Thoracic aorta (tissue), 2 donors: ENCODE results near the gene CD3G. TPM values are rescaled to one million over a fixed set of nuclear protein-coding genes. Genes with fewer than 3 reads are reported as not detected.

ENCODE experiments used
- ATAC-seq: fragments of 150-250 bp; one replicate; pipeline ENCODE4 v1.8.0; 2017; ENCODE audit warnings: low read depth; ENCODE audit not compliant: insufficient number of reproducible peaks, low FRiP score
- DNase-seq: peaks from one replicate; pipeline ENCODE4 v3.0.0-alpha.2; 2020; ENCODE audit warnings: low spot score
- H3K27ac ChIP-seq, 2 donors: fragments of 200-600 bp; sonication (generic); 1 replicate in 1 of 2; 2 replicates in 1 of 2; pipeline ENCODE4 v1.5.1; 2016; ENCODE audit warnings: mild to moderate bottlenecking in 2 of 2, moderate library complexity in 2 of 2
- H3K27me3 ChIP-seq: fragments of 200-600 bp; sonication (generic); replicated peaks from 2 replicates; pipeline ENCODE4 v1.6.0; 2016; ENCODE audit warnings: mild to moderate bottlenecking; ENCODE audit not compliant: insufficient read depth
- H3K36me3 ChIP-seq: fragments of 200-600 bp; sonication (generic); one replicate; pipeline ENCODE4 v1.5.1; 2016
- H3K4me1 ChIP-seq, 2 donors: fragments of 200-600 bp; sonication (generic); 1 replicate in 1 of 2; 2 replicates in 1 of 2; pipeline versions ENCODE4 v1.5.1 to v1.6.0; 2016; ENCODE audit warnings: low read depth in 2 of 2, mild to moderate bottlenecking in 1 of 2; ENCODE audit not compliant: control insufficient read depth in 1 of 2
- H3K4me3 ChIP-seq: fragments of 200-600 bp; sonication (generic); 2 replicates; pipeline ENCODE4 v1.5.1; 2016; ENCODE audit warnings: mild to moderate bottlenecking
- H3K9me3 ChIP-seq: fragments of 200-600 bp; sonication (generic); 2 replicates; pipeline ENCODE4 v1.5.1; 2016
- CTCF ChIP-seq: fragments of 200-600 bp; sonication (generic); IDR thresholded peaks from one replicate; pipeline ENCODE4 v1.5.1; 2019; ENCODE audit warnings: antibody characterized with exemption
- total RNA-seq, 2 donors: library from RNA; depleted of rRNA; stranded (reverse); fragments of >200 nt; gene quantifications; one replicate each; pipeline versions ENCODE4 v1.1.0 to v1.2.3, GENCODE V29; 2016

The CD3G gene
- total RNA-seq, 2 donors from 2014 or later, result 0.27 to 1.1 TPM

DNA sequence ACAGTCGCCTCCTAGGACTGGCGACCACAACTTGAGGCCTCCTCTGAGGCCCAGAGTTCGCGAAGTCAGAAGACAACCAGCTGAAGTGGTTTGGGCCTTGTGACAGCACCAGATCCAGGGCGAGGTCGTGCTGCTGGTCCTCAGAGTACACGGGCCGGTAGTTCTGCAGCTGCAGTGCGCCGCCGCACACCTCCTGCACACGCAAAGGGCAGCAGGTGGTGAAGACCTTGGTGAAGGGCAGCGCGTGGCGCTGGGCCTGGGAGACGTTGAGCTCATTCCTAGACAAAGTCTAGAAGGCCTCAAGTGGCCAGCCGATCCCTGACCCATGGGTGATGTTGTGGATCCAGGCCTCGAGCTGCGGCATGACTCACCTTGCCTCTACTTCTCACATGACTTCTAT lies 21.4 kb upstream of the CD3G start:
- Histone ChIP-seq H3K4me1 (no peaks in the 10 kb centered on the region), H3K36me3 (no peaks in the 10 kb centered on the region), H3K27me3 (no peaks in the 10 kb centered on the region), H3K9me3 (no peaks in the 10 kb centered on the region), H3K27ac (no peak overlapping the region), H3K4me3 (no peak overlapping the region)
- DNase-seq, result no peak
- TF ChIP-seq CTCF, result no peak
- no peak for ATAC-seq

GRCh38 chr11:118325283-118325682 lies 18.9 kb upstream of the CD3G start:
- ATAC-seq (no peak), DNase-seq (no peak)
- H3K27ac ChIP-seq, result no peak overlapping the region
- no peaks in the 10 kb centered on the region for H3K4me1 ChIP-seq
- no peaks in the 10 kb centered on the region for H3K27me3 ChIP-seq
- no peak for TF ChIP-seq CTCF
- H3K36me3 ChIP-seq, result no peaks in the 10 kb centered on the region
- no peak overlapping the region for H3K4me3 ChIP-seq
- H3K9me3 ChIP-seq, result no peaks in the 10 kb centered on the region

DNA sequence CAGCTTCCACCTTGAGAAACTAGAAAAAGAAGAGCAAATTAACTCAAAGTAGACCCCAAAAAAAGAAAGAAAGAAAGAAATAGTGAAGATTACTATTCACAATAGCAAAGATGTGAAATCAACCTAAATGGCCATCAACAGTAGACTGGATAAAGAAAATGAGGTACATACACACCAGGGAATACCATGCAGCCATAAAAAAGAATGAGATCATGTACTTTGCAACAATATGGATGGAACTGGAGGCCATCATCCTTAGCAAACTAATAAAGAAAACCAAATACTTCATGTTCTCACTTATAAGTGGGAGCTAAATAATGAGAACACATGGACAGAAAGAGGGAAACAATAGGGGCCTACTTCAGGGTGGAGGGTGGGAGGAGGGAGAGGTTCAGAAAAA lies 15.4 kb upstream of the CD3G start:
- ATAC-seq (no peak), DNase-seq (no peak)
- no peak overlapping the region for H3K27ac ChIP-seq
- TF ChIP-seq CTCF, result no peak
- H3K36me3 ChIP-seq, result no peaks in the 10 kb centered on the region
- H3K27me3 ChIP-seq, result no peaks in the 10 kb centered on the region
- H3K9me3 ChIP-seq, result no peaks in the 10 kb centered on the region
- H3K4me3 ChIP-seq, result no peak overlapping the region
- H3K4me1 ChIP-seq, result no peaks in the 10 kb centered on the region

DNA sequence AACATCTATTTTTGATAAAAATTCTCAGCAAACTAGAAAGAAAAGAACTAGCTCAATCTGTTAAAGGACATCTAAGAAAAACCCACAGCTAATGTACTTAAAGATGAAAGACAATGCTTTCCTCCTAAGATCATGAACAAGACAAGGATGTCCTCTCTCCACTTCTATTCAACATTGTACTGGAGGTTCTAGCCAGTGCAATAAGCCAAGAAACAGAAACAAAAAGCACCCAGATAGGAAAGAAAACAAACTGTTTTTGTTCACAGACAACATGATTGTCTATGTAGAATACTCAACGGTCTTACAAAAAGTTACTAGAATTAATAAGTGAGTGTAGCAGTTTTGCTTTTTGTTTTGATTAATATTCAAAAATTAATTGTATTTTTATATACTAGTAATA lies 9.4 kb upstream of the CD3G start:
- ATAC-seq (no peak), DNase-seq (no peak)
- H3K4me3 ChIP-seq, result no peak overlapping the region
- no peak overlapping the region for H3K27ac ChIP-seq
- no peaks in the 10 kb centered on the region for H3K27me3 ChIP-seq
- no peaks in the 10 kb centered on the region for H3K36me3 ChIP-seq
- no peak for TF ChIP-seq CTCF
- H3K9me3 ChIP-seq, result no peaks in the 10 kb centered on the region
- no peaks in the 10 kb centered on the region for H3K4me1 ChIP-seq

DNA sequence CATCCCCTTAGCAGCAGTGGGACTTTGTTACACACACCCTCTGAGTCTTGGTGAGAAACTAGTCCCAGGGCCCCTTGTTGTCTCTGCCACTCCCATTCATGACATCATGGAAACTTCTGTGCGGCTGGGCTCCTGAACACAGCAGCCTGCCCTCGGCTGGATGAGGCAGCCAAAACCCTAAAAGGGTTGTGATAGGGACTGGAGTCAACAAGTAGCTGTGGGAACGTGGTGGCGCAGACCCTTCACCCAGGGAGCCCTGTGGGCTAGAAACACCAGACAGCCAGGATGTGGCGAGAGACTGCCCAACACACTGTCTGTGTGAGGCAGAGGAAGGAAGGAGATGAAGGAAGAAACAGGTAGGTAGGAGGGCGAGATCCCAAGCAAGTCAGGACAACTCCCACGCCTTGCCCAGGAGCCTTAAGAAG lies 5.5 kb upstream of the CD3G start:
- no peak for ATAC-seq
- no peak for DNase-seq
- TF ChIP-seq CTCF, result no peak
- H3K4me3 ChIP-seq, result no peak overlapping the region
- no peaks in the 10 kb centered on the region for H3K4me1 ChIP-seq
- H3K27me3 ChIP-seq, result no peaks in the 10 kb centered on the region
- no peaks in the 10 kb centered on the region for H3K36me3 ChIP-seq
- no peak overlapping the region for H3K27ac ChIP-seq
- H3K9me3 ChIP-seq, result no peaks in the 10 kb centered on the region
